SH-SY5Y (cell line): Measurements from ENCODE around the gene SLC2A6.

Experiments
- GATA2 ChIP-seq: IDR thresholded peaks from 2 replicates; pipeline ENCODE4 v1.6.1; 2011; ENCODE audit warnings: mild to moderate bottlenecking, low read depth, low read length
- GATA3 ChIP-seq: IDR thresholded peaks from 2 replicates; pipeline ENCODE4 v1.6.1; 2011; ENCODE audit warnings: low read depth, mild to moderate bottlenecking, low read length, moderate library complexity

GRCh38 chr9:133489253-133490190, 10.6 kb upstream of the SLC2A6 start:
- TF ChIP-seq GATA2 (no peak), GATA3 (no peak)
